ENCODE measurements around the gene RNMT.
"Not testable (repeated sequence)": the region's sequence is repeated elsewhere in the genome, so short reads cannot be mapped to it uniquely, and the experiment has no call there.

RNMT gene

DNA sequence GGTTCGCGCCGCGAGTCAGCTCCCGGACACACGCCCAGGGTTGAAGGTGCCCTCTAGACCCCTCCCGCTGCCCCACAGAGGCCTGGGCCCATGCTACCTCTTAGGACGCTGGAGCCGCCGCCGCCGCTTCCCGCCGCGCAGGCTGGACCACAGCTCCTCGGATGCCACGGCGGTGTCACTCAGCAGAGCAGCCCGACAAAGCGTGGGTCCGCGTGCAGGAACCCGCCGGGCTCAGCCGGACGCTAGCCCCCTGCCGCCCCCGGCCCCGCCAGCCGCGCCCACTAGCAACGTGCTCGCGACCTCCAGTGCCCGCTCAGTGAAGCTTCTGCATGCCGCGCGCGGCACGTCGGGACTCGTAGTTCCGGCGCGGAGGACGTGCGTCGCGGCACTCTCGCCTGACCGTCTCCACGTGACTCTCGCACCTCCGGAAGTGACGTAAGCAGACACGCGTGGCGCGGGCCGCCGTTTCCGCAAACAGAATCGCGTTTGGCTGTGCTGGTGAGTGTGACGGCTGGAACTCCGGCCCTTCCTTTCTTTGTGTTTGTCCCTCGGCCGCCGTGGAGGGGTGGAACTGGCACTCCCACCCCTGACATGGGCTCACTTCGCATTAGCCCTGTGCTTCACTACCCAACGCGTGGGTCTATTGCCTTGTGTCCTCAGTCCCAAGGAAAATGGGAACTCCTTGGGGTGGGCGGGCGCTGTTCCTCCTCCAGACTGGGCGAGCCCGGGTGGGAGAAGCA is at the start of gene RNMT, which contains the start of gene FAM210A:
Gene RNMT, plus strand, starts transcription at position 442 of the 740 bp plus-strand sequence. CDS start 4,845 bp downstream, outside the sequence.
Gene FAM210A, minus strand, starts transcription at position 327 of the 740 bp plus-strand sequence. CDS start 44,481 bp downstream, outside the sequence.
- peak; percentile 98 for DNase-seq

GRCh38 chr18:13677350-13677749 is 49.1 kb upstream of the RNMT start:
- DNase-seq = not testable (repeated sequence)

DNA sequence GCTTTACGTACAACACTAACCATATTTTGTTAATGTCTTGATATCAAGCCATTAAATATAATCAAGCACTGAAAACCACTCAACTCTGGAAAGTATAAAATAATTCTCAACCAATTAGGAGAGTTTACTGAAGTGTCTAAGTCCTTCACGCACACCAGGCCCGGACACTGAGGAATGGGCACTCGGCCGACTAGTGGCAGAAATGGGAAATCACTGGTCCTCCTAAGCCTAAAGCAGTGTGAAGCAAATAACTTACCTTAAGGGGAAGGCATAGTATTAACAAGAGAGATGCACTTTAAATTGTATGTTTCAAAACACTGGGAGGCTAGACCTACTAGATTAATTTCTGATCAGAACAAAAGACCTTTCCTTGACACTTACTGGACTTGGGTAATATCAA is 45.9 kb upstream of the RNMT start:
- DNase-seq = no peak

DNA sequence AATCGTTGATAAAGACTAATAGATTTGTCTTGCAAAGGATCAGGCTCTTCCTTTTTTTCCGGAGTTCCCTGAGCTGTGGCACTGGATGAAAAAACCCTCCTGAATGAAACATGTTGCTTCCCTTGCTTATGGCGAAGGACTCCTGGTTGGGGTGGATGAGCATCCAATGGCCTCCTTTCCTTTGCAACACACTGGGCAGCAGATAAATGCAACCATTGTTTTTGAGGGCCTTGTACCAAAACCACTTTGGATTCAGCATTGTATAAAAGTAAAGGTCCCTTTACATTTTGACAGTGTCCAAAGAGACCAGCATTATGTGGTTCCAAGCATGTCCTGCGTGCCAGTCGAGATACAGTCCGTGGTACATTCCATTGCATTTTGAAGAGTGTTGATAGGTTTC is 44.8 kb upstream of the RNMT start:
- DNase-seq = no peak

GRCh38 chr18:13684546-13684945 is 41.9 kb upstream of the RNMT start:
- no peak for DNase-seq

GRCh38 chr18:13688191-13689136 is 38.0 kb upstream of the RNMT start:
- no peak for DNase-seq

- DNase-seq = not testable (repeated sequence)
Observed at GRCh38 chr18:13690060-13690459, 36.4 kb upstream of the RNMT start.

GRCh38 chr18:13695337-13695736 is 31.1 kb upstream of the RNMT start:
- DNase-seq = not testable (repeated sequence)

DNA sequence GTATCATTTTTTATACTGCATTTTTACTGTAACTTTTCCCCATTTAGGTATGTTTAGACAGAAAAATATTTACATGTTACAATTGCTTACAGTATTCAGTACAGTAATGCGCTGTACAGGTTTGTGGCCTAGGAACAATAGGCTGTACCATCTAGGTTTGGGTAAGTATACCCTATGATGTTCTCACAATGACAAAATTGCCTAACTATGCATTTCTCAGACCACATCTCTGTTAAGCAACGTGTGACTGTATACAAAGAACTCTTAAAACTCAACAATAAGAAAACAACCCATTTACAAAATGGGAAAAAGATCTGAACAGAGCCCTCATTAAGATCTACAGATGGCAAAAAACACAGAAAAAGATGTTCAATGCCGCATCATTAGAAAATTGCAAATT is 29.5 kb upstream of the RNMT start:
- no peak for DNase-seq

GRCh38 chr18:13700153-13700552 is 26.3 kb upstream of the RNMT start:
- no peak for DNase-seq

DNA sequence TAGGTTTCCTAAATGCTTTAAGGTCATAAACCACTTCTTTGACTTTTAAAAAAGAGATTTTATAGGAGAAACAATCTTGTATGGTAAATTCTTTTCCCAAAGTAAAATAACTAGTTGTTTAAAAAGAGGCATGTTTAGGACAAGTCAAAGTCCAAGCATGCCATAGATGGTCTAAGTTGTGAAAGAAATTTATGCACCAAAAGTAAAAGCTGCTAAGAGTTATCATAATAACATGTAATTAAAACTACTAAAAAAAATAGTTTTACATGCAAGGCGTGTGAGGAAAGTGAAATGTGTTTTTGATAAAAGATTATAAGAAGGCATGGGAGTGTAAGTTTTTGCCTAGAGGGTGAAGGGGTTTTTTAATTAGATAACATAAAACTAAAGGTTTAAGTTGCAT is 22.6 kb upstream of the RNMT start:
- no peak for DNase-seq

GRCh38 chr18:13710414-13710831 is 16.1 kb upstream of the RNMT start:
- DNase-seq = no peak

DNA sequence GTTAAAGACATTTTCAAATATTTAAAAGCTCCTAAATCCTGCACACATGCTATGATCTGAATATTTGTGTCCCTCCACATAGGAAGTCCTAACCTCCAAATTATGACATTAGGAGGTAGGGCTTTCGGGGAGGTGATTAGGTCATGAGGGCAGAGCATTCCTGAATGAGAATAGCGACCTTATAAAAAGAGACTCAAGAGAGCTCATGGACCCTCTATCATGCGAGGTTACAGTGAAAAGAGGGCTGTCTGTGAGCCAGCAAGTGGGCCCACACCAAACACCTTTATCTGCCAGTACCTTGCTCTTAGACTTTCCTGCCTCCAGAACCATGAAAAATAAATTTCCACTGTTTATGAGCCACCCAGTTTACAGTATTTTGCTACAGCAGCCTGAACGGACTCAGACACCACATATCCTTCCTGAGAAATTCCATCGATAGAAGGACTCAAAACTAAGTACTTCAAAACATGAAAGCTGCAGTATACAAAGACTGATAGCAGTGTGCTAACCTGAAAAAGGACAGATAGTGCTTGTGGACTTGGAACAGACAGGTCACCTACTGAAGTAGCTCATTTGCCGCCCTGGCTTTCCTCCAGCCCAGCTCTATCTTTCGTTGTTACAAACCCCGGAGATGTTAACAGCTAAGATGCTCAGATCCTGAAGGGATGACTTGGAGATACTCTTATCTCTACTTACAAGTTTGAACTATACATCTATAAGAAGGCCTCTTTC is 13.9 kb upstream of the RNMT start:
- DNase-seq = no peak

DNA sequence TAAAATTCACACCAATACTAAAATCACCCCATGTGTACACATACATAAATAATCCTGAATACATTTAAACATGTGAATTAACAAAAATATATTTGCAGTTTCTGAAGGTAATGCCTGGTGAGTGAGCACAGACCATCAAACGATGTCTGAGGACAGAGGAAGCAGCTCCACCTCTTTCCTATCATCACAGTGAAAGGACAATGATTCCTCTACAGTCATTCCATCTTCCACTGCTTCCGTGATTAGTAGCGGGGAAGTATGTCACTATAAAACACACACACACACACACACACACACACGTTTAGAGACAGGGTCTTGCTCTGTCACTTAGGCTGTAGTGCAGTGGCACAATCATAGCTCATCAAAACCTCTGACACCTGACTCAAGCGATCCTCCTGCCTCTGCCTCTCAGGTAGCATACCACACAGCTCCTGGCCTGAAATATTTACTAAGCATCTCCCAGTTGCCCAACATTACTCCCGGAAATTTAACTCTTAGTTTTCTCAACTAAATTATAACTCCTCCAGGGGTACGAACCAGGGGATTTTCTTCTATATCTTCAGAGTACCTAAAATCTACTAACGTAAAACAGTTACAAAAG is 12.9 kb upstream of the RNMT start:
- DNase-seq = no peak

GRCh38 chr18:13715330-13715729 is 11.1 kb upstream of the RNMT start:
- no peak for DNase-seq

DNA sequence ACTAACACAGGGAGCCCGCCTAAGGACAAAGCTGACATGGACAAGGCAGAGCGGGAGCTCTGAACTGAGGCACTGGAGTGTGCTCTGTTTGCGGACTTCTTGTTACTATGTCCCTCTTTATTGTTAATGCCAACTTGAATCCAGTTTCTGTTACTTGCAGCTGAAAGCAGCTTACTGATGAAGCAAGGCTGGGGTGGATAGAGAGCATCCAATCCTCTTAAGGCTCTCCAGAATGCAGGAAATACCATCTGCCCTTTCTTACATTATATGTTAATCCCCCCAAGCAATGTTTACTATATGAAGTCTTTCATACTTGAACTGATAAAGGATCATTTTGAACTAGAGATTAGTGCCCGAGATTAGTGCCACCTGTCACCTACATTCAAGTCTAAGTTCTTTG is 9.6 kb upstream of the RNMT start:
- DNase-seq = no peak

- DNase-seq = no peak
Observed at GRCh38 chr18:13720123-13720522, 6.3 kb upstream of the RNMT start.

DNA sequence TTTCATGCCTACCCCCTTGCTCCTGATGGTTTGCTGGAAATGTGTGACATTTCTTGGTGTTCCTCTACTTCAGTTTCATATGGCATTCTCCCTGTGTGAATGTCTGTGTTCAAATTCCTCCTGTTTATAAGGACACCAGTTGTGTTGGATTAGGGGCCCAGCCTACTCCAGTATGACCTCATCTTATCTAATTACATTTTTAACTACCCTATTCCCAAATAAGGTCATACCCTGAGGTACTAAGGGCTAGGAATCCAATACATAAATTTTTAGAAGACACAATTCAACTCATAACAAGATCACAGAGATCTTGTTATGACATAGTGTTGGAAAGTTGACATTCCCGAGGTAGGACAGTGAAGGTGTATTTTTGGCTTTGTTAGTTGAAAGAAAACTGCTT is 5.6 kb upstream of the RNMT start:
- no peak for DNase-seq

DNA sequence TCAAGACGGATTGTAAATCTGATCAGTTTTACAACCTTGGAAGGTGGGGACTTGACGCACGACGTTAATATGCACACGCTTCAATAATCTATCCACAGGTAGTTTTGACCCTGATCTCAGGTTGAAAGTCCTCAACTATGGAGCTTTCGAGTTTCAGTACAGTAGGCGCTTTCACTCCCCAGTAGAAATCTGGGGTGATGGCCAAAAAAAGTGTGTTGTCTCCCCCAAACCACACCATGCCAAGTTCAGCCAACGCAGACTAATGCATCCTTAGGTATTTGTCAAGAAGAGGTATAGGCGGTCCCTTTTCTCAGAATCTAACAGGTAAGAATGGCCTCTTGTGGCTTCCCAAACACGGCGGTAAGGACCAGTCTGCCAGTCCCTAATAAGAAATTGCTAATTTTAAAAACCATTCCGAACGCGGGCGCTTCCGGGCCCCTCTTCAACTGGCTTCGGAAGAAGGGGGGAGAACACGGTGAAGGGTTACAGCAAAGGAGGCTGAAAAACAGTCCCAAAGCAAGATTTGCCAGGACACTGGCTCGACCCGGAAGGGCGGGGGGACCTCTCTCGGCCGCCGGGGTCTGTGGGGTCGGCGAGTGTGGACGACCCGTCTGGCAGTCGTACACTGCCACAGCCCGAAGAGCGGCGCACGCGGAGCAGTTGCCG is 774 bp upstream of the RNMT start:
- peak; percentile 18 for DNase-seq

GRCh38 chr18:13726972-13727331 is 479 bp downstream of the RNMT start:
- DNase-seq = peak; percentile 61

GRCh38 chr18:13730481-13730880 is 4.0 kb downstream of the RNMT start:
- no peak for DNase-seq

DNA sequence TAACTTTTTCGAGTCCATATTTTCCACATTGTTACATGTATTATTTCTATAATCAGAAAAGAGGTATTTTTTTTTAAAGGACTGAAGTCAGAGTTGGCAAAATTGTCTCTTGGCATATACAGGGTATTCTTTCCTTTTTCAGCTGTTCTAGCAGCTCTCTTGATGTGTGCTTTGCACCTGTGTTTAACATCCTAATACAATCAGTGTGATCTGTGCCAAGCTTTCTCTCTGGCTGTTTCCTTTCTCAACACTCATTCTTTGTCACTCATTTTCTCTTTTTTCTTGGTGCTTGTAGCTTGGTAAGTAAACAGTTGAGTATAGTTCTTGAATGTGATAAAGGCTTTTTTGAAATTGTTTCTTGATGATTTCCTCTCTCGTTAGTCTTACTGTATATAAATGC is 9.2 kb downstream of the RNMT start:
- no peak for DNase-seq

Measured in COR-L47 (cell line).